ENCODE results near the gene ZNF526. TPM values are rescaled to one million over a fixed set of nuclear protein-coding genes. Genes with fewer than 3 reads are reported as not detected.
A peak's percentile ranks its signal among the peaks of the same experiment; 100 is the strongest.

Gene ZNF526
- polyA plus RNA-seq, 1 donor from 2014 or later: 2.1 TPM

DNA sequence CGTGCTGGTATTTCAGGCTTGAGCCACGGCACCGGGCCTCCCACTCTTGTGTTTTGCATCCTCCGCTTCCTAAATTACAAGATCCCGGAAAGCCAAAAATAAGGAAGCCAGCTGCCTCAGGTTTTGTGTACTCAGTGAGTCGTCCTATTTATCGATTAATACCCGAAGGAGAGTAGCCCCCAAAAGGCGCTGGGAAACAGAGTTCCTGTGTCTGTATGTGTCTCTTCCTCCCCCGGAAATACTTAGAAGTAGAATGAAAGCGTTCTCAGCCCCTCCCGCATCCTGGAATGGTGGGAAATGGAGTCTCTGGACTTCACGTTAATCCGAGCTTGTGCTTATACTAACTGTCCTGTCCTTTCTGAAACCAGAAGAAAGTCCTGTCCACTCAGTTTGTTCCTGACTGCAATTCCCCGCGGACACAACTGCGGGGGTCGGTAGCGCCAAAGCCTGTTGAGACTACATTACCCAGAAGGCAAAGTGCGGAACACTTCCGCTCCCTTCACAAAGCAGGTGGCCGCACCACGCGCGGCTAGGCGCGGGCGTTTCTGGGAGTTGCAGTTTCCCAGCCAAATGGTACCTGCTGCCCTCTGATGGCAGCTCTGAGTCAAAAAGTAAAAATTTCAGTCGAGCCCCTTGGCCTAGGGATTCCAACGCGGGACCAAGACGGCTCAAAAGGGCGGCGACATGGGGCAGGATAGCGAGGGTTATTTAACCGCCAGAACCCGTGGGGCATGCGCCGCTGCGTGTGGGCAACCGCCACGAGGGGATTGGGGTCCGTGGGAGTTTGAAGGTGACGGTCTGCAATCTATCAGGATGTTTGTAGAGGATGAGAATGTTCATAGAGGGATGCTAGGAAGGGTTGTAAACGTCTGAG is 24.5 kb downstream of the ZNF526 start:
- no peaks in the 10 kb centered on the region for H4K20me1 ChIP-seq (ENCODE audit: insufficient read depth)
- peak overlapping the region; percentile 40 for H3K9ac ChIP-seq (ENCODE audit: low read length)

GRCh38 chr19:42245231-42245630 is 25.1 kb downstream of the ZNF526 start:
- peak overlapping the region; percentile 61 for H3K4me3 ChIP-seq (ENCODE audit: low read length)
- no peaks in the 10 kb centered on the region for H4K20me1 ChIP-seq (ENCODE audit: insufficient read depth)
- no peak overlapping the region for H3K4me2 ChIP-seq (ENCODE audit: low read length)
- H3K27me3 ChIP-seq (ENCODE audit: insufficient read depth, low read depth, low read length): no peaks in the 10 kb centered on the region
- no peak overlapping the region for H3K27ac ChIP-seq (ENCODE audit: low read length)
- H3K79me2 ChIP-seq (replicated peaks; ENCODE audit: insufficient read depth, low read length): peaks cover 17% of the 10 kb centered on the region
- no peak overlapping the region for H2AFZ ChIP-seq (ENCODE audit: low read depth, low read length)
- H3K36me3 ChIP-seq (ENCODE audit: insufficient read depth, low read length): no peaks in the 10 kb centered on the region
- H3F3A ChIP-seq (ENCODE audit: insufficient read depth, low read length, poor library complexity, severe bottlenecking): no peaks in the 10 kb centered on the region
- peak overlapping the region; percentile 16 for H3K9ac ChIP-seq (ENCODE audit: low read length)
- no peaks in the 10 kb centered on the region for H3K9me3 ChIP-seq (ENCODE audit: low read length)
- TF ChIP-seq MXI1 (conservative IDR thresholded peaks at IDR 0.05; ENCODE audit: poor library complexity, severe bottlenecking) (no peak), EZH2 (IDR thresholded peaks at IDR 0.05; ENCODE audit: borderline replicate concordance, insufficient read depth, low read length, poor library complexity, severe bottlenecking) (no peak), EP300 (conservative IDR thresholded peaks at IDR 0.05; ENCODE audit: poor library complexity, severe bottlenecking) (no peak), RAD21 (conservative IDR thresholded peaks at IDR 0.05) (no peak)
- no peaks in the 10 kb centered on the region for H3K9me2 ChIP-seq (ENCODE audit: insufficient read depth, low read length)

More for the DNA sequence above, 24.5 kb downstream of the ZNF526 start:
- Histone ChIP-seq H3K9me3 (ENCODE audit: low read length) (no peaks in the 10 kb centered on the region), H3F3A (ENCODE audit: insufficient read depth, low read length, poor library complexity, severe bottlenecking) (no peaks in the 10 kb centered on the region), H3K79me2 (replicated peaks; ENCODE audit: insufficient read depth, low read length) (peaks cover 22% of the 10 kb centered on the region), H3K27me3 (ENCODE audit: insufficient read depth, low read depth, low read length) (no peaks in the 10 kb centered on the region), H3K36me3 (ENCODE audit: insufficient read depth, low read length) (no peaks in the 10 kb centered on the region), H3K4me3 (ENCODE audit: low read length) (peak overlapping the region; percentile 61), H2AFZ (ENCODE audit: low read depth, low read length) (peak overlapping the region; percentile 72), H3K4me2 (ENCODE audit: low read length) (peak overlapping the region; percentile 40), H3K27ac (ENCODE audit: low read length) (peak overlapping the region; percentile 47), H3K9me2 (ENCODE audit: insufficient read depth, low read length) (no peaks in the 10 kb centered on the region)
- TF ChIP-seq POLR2AphosphoS5 (IDR thresholded peaks at IDR 0.05) (no peak), SMC3 (conservative IDR thresholded peaks at IDR 0.05; ENCODE audit: poor library complexity) (peak; percentile 77), MXI1 (conservative IDR thresholded peaks at IDR 0.05; ENCODE audit: poor library complexity, severe bottlenecking) (peak; percentile 48), RAD21 (conservative IDR thresholded peaks at IDR 0.05) (peak; percentile 58), EP300 (conservative IDR thresholded peaks at IDR 0.05; ENCODE audit: poor library complexity, severe bottlenecking) (no peak), EZH2 (IDR thresholded peaks at IDR 0.05; ENCODE audit: borderline replicate concordance, insufficient read depth, low read length, poor library complexity, severe bottlenecking) (no peak), TAF1 (IDR thresholded peaks at IDR 0.05; ENCODE audit: low read depth) (no peak)
- TF ChIP-seq, protein P1, sequence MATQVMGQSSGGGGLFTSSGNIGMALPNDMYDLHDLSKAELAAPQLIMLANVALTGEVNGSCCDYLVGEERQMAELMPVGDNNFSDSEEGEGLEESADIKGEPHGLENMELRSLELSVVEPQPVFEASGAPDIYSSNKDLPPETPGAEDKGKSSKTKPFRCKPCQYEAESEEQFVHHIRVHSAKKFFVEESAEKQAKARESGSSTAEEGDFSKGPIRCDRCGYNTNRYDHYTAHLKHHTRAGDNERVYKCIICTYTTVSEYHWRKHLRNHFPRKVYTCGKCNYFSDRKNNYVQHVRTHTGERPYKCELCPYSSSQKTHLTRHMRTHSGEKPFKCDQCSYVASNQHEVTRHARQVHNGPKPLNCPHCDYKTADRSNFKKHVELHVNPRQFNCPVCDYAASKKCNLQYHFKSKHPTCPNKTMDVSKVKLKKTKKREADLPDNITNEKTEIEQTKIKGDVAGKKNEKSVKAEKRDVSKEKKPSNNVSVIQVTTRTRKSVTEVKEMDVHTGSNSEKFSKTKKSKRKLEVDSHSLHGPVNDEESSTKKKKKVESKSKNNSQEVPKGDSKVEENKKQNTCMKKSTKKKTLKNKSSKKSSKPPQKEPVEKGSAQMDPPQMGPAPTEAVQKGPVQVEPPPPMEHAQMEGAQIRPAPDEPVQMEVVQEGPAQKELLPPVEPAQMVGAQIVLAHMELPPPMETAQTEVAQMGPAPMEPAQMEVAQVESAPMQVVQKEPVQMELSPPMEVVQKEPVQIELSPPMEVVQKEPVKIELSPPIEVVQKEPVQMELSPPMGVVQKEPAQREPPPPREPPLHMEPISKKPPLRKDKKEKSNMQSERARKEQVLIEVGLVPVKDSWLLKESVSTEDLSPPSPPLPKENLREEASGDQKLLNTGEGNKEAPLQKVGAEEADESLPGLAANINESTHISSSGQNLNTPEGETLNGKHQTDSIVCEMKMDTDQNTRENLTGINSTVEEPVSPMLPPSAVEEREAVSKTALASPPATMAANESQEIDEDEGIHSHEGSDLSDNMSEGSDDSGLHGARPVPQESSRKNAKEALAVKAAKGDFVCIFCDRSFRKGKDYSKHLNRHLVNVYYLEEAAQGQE (IDR thresholded peaks at IDR 0.05; ENCODE audit: borderline replicate concordance): no peak
- TF ChIP-seq, protein P2, sequence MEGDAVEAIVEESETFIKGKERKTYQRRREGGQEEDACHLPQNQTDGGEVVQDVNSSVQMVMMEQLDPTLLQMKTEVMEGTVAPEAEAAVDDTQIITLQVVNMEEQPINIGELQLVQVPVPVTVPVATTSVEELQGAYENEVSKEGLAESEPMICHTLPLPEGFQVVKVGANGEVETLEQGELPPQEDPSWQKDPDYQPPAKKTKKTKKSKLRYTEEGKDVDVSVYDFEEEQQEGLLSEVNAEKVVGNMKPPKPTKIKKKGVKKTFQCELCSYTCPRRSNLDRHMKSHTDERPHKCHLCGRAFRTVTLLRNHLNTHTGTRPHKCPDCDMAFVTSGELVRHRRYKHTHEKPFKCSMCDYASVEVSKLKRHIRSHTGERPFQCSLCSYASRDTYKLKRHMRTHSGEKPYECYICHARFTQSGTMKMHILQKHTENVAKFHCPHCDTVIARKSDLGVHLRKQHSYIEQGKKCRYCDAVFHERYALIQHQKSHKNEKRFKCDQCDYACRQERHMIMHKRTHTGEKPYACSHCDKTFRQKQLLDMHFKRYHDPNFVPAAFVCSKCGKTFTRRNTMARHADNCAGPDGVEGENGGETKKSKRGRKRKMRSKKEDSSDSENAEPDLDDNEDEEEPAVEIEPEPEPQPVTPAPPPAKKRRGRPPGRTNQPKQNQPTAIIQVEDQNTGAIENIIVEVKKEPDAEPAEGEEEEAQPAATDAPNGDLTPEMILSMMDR (IDR thresholded peaks at IDR 0.05; ENCODE audit: poor library complexity, severe bottlenecking): peak; percentile 94

Measured in neural cell (in vitro differentiated cells).